Testis (tissue), 3 donors: ENCODE measurements around the gene GUCA2B. TPM values are rescaled to one million over a fixed set of nuclear protein-coding genes. Genes with fewer than 3 reads are reported as not detected.

Source experiments
- DNase-seq: peaks from one replicate; pipeline ENCODE4 v3.0.0-alpha.2; 2019
- H3K27ac ChIP-seq, 2 donors: fragments of 200-600 bp; sonication (generic); one replicate each; pipeline ENCODE4 v1.5.1; 2019
- H3K27me3 ChIP-seq: fragments of 200-600 bp; sonication (generic); one replicate; pipeline ENCODE4 v1.5.1; 2019
- H3K36me3 ChIP-seq: fragments of 200-600 bp; sonication (generic); one replicate; pipeline ENCODE4 v1.5.1; 2017; ENCODE audit warnings: low read depth; ENCODE audit errors: missing control alignments
- H3K4me1 ChIP-seq: fragments of 200-600 bp; sonication (generic); one replicate; pipeline ENCODE4 v1.5.1; 2019
- H3K4me3 ChIP-seq, 2 donors: fragments of 200-600 bp; sonication (generic); one replicate each; pipeline ENCODE4 v1.5.1; 2017 to 2019
- H3K9me3 ChIP-seq: fragments of 200-600 bp; sonication (generic); one replicate; pipeline ENCODE4 v1.5.1; 2017
- CTCF ChIP-seq, 3 experiments: fragments of 450-650 bp in 2 of 3; fragments of 200-600 bp in 1 of 3; sonication (generic) in 1 of 3; IDR thresholded peaks; one replicate each; pipeline ENCODE4 v1.5.1; 2016 to 2019; ENCODE audit warnings: antibody characterized with exemption in 3 of 3, mild to moderate bottlenecking in 2 of 3, moderate library complexity in 1 of 3
- POLR2A ChIP-seq: fragments of 450-650 bp; IDR thresholded peaks from one replicate; pipeline ENCODE4 v1.6.1; 2017; ENCODE audit warnings: antibody characterized with exemption, mild to moderate bottlenecking, moderate library complexity
- WGBS, 2 donors: methylation state at CpG; one replicate each; pipeline ENCODE4 v1.1.5; 2018; 5-methylcytosine and 5-hydroxymethylcytosine counted together
- intact Hi-C: fragments of 100-400 bp; cut with DNase I; formaldehyde crosslinking; loops from one replicate; pipeline ENCODE4 v1.15.1; 2023; ENCODE audit warnings: low total_unique reads
- polyA plus RNA-seq: library from polyadenylated mRNA; stranded (reverse); fragments of 350-450 nt; fragmentation: Illumina TruSeq; extraction: RNeasy Lipid Tissue Mini Kit (QIAGEN cat#74804); gene quantifications from one replicate; pipeline ENCODE4 v1.2.3, GENCODE V29; 2014; ENCODE audit warnings: low read depth, low replicate concordance; ENCODE audit not compliant: insufficient read depth
- total RNA-seq, 2 donors: library from RNA; depleted of rRNA; stranded (reverse); fragments of >200 nt; gene quantifications; one replicate each; pipeline ENCODE4 v1.2.3, GENCODE V29; 2016

GUCA2B gene
- total and polyA plus RNA-seq, 3 donors from 2014 or later: not detected

- Histone ChIP-seq H3K27ac (peak overlapping the region in 1 of 2 donors; percentile 26), H3K27me3 (no peaks in the 10 kb centered on the region), H3K4me3 (no peak overlapping the region), H3K36me3 (no peaks in the 10 kb centered on the region), H3K4me1 (peaks cover 32% of the 10 kb centered on the region), H3K9me3 (no peaks in the 10 kb centered on the region)
- intact Hi-C loops: loop anchor here (10.0 kb wide), 1 partner anchor 598 kb away; no protein-coding TSS in a partner anchor
- TF ChIP-seq CTCF (IDR thresholded peaks at IDR 0.05): no peak
- TF ChIP-seq POLR2A: no peak
- WGBS, 2 donors: 49 to 58% methylated on average over 8 to 15 of the region's 15 CpGs
- DNase-seq: peak; percentile 45
Observed at GRCh38 chr1:42172381-42173133, 19.3 kb downstream of the GUCA2B start.

- peak; percentile 66 for DNase-seq
- 43 to 47% methylated on average over 8 to 9 of the region's 9 CpGs for WGBS, 2 donors
- no peak overlapping the region for H3K27ac ChIP-seq
Observed at GRCh38 chr1:42173155-42173933, 20.1 kb downstream of the GUCA2B start.

DNA sequence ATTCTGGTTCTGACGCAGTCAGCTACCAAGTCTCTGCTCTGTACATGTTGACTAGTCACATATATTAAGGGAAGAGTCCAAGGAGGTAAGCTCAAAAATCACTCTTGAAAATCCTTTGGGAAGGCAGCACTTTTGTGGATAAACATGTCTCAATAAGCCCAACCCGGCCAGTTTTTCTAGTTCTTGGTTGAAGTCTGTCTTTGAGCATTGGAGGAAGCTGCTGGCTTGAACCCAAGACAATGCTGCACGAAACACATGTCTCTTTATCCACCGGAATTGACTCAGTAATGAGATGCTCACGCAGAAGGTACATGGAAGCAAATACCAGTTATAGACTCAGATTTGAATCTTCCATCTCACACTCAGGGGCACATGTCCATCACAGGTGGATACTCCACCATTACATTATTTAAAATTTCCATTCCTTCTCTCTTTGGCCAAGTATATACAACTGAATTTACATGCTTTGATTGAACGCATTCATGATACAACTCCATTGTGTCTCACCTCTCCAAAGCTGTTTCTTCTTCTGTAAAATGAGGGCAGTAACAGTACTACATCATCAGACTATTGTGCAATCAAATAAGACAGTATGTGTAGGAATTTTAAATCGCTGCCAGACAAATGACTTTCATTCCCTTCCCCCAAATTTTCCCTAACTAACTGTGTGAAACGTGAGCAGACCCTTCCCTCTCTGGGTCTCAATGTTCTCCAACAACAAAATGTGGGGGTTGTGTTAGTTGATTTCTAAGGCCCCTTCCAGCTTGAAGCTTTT, 20.9 kb downstream of the GUCA2B start:
- Histone ChIP-seq H3K9me3 (no peaks in the 10 kb centered on the region), H3K4me3 (no peak overlapping the region), H3K4me1 (peaks cover 37% of the 10 kb centered on the region), H3K27me3 (no peaks in the 10 kb centered on the region), H3K27ac (no peak overlapping the region), H3K36me3 (no peaks in the 10 kb centered on the region)
- DNase-seq: no peak
- intact Hi-C loops: loop anchor here (10.0 kb wide), 1 partner anchor 599 kb away; no protein-coding TSS in a partner anchor
- TF ChIP-seq POLR2A (no peak), CTCF (IDR thresholded peaks at IDR 0.05) (no peak)
- whole genome bisulfite sequencing, 2 donors: 79 to 83% methylated on average over 8 of the region's 8 CpGs

More at GRCh38 chr1:42173155-42173933, 20.1 kb downstream of the GUCA2B start:
- H3K4me1 ChIP-seq: peaks cover 33% of the 10 kb centered on the region
- H3K4me3 ChIP-seq: no peak overlapping the region
- TF ChIP-seq POLR2A (no peak), CTCF (IDR thresholded peaks at IDR 0.05) (peak; percentile 81 to 98 (median 90))
- H3K9me3 ChIP-seq: no peaks in the 10 kb centered on the region
- H3K36me3 ChIP-seq: no peaks in the 10 kb centered on the region
- intact Hi-C loops: loop anchor here (10.0 kb wide), 1 partner anchor 599 kb away; no protein-coding TSS in a partner anchor
- no peaks in the 10 kb centered on the region for H3K27me3 ChIP-seq

GRCh38 chr1:42175314-42176054, 22.3 kb downstream of the GUCA2B start:
- Histone ChIP-seq H3K27ac (no peak overlapping the region), H3K36me3 (no peaks in the 10 kb centered on the region), H3K9me3 (no peaks in the 10 kb centered on the region), H3K27me3 (no peaks in the 10 kb centered on the region), H3K4me1 (peaks cover 42% of the 10 kb centered on the region), H3K4me3 (no peak overlapping the region)
- TF ChIP-seq CTCF (IDR thresholded peaks at IDR 0.05): no peak
- TF ChIP-seq POLR2A: no peak
- 91 to 97% methylated on average over 7 of the region's 7 CpGs for WGBS, 2 donors
- no peak for DNase-seq
- intact Hi-C loops: loop anchor here (10.0 kb wide), 1 partner anchor 601 kb away; no protein-coding TSS in a partner anchor
